Renal cortical epithelial cell (primary cell): ENCODE measurements around the gene HOXC9. TPM values are rescaled to one million over a fixed set of nuclear protein-coding genes. Genes with fewer than 3 reads are reported as not detected.

Experiments used
- DNase-seq: peaks from one replicate; pipeline ENCODE4 v3.0.0-alpha.2; 2011; ENCODE audit warnings: low read depth
- total RNA-seq: library from RNA; depleted of rRNA; stranded (reverse); fragments of >200 nt; gene quantifications from 2 replicates; pipeline ENCODE4 v1.2.3, GENCODE V29; 2014

HOXC9 gene
- total RNA-seq = 5.9 and 6.5 TPM in 2 replicates

DNA sequence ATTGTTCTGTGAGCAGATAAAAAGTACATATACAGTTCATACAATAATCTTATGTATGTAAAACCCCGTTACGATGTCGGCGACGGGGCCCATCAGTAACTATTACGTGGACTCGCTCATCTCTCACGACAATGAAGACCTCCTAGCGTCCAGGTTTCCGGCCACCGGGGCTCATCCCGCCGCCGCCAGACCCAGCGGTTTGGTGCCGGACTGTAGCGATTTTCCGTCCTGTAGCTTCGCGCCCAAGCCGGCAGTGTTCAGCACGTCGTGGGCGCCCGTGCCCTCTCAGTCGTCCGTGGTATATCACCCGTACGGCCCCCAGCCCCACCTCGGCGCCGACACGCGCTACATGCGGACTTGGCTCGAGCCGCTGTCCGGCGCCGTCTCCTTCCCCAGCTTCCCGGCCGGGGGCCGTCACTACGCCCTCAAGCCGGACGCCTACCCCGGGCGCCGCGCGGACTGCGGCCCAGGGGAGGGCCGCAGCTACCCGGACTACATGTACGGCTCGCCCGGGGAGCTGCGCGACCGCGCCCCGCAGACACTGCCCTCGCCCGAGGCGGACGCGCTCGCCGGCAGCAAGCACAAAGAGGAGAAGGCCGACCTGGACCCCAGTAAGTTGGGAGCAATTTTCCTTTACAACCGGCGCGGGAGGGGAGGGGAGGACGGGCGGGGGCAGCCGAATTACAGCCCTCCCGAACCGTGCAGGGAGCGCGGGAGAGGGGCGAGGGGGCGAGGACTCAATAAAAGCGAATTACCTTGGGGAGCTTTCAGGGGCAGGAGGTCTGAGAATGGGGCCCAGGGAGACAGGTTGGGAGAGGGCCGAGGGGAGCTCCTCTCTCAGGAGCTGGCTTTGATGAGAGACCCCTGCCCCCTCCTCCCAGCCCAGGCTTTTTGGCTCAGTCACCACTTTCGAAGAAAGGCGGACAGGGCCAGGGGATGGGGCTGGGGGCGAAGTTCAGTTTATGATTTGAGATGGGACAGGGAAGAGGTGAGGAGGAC is at the start of gene HOXC9:
TSS of gene HOXC9 (plus strand) at position 46 of the 999 bp plus-strand sequence. CDS start at position 74, 28 bp downstream.
- DNase-seq = no peak

- no peak for DNase-seq
Measured at GRCh38 chr12:53950437-53950773, 49.6 kb upstream of the HOXC9 start.

DNA sequence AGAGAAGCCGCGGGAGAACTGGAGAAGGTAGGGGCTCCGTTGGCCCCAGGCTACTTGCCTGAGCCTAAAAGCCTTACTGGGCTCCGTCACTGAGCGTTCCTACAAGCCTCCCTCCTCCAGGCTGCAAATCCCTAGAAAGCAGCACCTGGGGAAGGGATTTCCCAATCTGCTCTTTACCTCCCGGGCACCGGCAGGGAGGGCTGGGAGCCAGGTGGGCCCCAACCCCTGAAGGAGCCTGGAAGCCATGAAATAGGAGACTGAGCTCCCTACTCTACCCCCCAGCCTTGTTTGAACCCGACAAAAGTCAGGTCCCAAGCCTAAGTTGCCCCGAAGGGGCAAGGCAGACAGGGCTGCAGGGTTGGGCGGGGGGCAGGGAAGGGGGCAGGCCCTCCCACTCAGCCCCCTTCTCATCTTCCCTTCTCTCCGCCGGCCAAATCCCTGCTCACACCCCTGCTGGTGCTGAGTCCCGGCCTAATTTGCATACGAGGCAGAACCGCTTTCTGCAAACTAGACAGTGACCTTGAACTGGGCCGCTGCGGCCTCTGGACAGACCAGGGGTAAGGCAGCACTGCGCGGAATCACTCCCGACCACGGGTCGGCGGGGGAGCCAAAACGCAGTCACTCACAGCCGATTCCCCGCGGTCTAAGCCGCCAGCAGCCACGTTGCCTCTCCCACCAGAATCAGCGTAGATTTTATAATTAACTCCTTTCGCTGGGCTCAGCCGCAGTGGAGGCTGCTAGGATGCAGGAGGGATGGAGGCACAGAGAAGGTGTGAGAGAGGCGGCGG is 49.0 kb upstream of the HOXC9 start:
- no peak for DNase-seq

DNA sequence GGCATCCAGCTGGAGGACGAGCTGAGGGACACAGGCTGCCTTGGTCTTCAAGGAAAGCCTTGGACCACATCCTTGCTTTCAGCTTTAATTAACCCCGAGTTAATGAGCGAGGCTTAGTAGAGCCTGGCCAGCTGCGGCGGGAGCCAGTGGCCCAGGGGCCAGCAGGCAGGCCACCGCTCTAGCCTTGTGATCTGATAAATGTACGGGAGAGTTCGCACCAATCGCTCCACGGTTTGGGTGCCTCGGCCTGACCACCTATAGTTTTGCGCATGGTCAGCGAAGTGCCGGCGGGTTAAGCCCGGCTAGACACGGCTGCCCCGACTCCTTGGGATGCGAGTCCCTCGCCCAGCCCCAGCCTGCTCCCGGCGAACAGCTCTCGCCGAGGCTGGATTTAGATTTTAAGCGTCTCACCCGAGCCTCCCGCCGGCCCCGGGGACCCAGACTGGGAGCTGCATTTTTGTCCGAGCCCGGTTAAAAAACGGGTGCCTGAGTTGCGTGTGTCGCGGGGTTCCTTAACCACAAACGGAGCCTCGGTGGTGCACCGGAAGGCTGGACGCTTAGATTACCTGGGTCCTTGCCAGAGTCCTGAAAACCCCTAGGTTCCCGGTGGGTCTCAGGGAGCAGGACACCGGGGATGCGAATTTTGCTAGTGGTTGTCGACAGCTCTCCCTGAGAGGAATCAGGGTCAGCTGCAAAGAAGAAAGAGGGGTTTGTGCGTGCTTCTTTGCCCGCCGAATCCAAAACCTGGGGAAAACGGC is 48.2 kb upstream of the HOXC9 start:
- DNase-seq = no peak

DNA sequence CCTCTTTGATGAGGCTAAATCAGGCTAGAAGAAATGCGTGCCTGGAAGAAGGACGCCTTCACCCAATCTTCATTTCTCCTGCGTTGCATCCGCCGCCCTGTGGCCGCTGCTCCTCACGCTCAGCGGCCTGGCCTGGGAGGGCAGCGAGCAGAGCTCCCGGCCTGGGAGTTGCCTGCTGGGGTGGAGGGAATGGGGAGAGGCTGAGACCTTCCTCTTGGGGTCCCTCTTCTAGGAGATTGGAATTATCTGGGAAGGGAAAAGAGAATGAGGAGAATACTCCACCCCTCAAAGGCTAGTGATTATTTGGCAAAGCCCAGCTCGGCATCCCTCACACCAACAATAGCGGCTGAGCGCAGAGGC is 47.6 kb upstream of the HOXC9 start:
- DNase-seq = no peak

GRCh38 chr12:53952871-53953734 is 46.9 kb upstream of the HOXC9 start:
- DNase-seq = no peak

- no peak for DNase-seq
Measured at GRCh38 chr12:53953831-53954693, 45.9 kb upstream of the HOXC9 start.

- no peak for DNase-seq
Measured at GRCh38 chr12:53954694-53955035, 45.3 kb upstream of the HOXC9 start, which contains the start of gene HOXC12. Gene HOXC12 (plus strand): TSS chr12:53954903. CDS start chr12:53954930, 27 bp downstream.

DNA sequence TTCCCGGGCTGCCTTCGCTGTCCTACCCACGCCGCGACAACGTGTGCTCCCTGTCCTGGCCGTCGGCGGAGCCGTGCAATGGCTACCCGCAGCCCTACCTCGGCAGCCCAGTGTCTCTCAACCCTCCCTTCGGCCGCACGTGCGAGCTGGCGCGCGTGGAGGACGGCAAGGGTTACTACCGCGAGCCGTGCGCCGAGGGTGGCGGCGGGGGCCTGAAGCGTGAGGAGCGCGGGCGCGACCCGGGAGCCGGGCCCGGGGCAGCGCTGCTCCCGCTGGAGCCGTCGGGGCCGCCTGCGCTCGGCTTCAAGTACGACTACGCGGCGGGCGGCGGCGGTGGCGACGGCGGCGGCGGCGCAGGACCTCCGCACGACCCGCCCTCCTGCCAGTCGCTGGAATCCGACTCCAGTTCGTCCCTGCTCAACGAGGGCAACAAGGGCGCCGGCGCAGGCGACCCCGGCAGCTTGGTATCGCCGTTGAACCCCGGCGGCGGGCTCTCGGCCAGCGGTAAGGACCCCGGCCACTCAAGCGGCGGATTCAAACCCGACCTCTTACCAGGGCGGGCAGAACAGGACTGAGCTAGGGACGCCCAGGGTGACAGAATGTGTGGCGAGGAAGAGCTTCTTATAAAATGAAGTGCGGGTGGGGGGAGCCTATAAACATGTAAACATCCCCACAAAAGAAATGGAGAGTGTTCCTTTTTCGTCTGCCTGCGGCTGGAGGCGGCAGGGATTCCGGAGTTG is 44.8 kb upstream of the HOXC9 start:
- DNase-seq = no peak

DNA sequence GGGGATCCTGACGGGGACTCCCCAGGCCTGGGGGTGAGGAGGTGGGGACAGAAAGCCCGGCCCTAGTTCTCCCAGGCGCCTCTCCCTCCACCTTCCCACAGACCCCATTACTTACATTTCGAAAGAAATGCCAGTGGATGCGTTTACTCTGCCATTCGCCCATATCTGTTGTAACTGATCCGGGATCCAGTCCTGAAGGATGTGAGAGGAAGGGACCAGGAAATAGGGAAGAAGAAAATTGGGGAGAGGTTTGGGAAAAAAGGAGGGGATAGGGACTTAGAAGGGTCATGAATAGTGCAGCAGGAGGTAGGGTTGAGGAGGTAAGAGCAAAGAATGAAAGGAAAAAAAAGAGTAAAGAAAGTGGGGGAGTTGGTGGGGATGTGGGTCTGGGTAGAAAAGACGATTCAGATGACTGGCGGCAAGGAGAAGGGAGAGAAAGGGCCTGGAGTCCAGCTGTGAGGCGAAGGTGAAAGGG is 44.1 kb upstream of the HOXC9 start:
- DNase-seq = no peak

DNA sequence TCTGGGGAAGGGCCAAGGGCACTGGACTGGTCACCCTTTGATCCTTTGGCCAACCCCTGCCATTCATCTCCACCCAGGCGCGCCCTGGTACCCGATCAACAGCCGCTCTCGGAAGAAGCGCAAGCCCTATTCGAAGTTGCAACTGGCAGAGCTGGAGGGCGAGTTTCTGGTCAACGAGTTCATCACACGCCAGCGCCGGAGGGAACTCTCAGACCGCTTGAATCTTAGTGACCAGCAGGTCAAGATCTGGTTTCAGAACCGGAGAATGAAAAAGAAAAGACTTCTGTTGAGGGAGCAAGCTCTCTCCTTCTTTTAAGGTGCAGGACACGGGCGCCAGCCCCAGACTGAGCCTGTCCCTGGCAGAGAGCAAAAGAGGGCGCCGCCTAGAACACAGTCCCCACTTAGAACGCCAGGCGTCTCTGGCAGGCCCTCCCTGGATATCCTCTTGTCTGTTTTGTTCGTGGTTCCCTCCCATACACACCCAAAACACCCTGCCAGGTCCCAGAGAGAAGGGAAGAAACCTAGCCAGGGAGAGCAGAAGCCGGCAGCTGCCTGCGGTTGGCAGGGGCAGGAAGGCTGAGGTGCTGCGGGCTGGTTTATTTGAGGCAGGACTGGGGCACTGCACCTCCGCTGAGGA is 43.6 kb upstream of the HOXC9 start:
- no peak for DNase-seq

GRCh38 chr12:53956914-53957536 is 42.9 kb upstream of the HOXC9 start:
- DNase-seq = no peak

DNA sequence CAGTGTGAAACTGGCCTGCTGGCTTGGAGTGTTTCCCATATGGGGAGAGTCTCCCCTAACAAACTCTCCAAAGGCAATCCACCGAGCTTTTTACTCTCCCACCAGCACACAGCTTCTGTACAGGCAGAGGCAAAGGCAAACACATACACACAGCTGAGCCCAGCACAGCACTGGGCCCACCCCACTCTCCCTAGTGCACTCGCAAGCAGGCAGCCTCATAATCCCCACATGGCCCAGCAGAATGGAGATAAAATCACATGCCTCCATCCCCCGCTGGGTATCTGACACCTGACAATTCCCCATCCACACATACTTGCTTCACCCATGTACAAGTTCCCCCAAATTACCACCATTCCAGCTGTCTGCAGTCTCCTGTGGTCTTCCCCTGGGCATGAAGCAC is 41.8 kb upstream of the HOXC9 start:
- DNase-seq = no peak

- no peak for DNase-seq
Measured at GRCh38 chr12:53959314-53959713, 40.6 kb upstream of the HOXC9 start.

DNA sequence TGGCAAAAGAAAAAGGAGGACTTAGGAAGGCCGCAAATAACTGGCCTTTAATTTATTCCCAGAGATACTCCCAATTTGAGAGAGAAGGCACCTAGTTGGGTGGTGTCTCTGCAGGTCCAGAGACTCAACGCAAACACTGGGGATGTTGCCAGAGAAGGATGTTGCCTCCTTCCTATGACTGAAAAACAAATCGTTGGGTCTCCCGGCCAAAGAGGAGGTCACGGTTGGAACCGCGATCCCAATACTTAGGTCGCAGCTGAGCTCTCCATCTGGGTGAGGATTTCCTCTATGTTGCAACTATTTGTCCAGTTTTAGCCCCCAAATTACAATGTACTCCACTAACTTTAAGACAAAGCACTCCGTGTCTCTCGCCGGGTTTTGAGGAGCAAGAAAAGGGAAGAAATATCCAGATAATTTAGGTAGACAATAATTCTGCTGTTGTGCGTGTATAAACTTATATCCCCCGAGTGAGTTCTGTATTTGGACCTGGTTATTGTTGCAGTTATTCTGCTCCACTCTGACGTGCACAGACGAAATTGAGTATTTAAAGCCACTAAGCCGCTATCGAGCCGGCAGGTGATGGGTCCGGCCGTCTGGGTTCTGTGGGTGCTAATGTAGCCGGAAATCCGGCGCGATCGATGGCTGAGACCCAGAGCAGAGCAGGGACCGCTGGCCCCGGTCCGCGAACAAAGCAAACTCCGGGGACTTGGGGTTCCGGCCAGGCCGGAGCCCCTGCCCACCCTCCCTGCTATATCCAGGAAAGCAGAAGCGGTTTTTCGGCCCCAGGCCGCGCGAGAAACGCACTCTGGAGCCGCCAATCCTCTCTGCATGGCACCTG is 39.6 kb upstream of the HOXC9 start:
- DNase-seq = no peak

DNA sequence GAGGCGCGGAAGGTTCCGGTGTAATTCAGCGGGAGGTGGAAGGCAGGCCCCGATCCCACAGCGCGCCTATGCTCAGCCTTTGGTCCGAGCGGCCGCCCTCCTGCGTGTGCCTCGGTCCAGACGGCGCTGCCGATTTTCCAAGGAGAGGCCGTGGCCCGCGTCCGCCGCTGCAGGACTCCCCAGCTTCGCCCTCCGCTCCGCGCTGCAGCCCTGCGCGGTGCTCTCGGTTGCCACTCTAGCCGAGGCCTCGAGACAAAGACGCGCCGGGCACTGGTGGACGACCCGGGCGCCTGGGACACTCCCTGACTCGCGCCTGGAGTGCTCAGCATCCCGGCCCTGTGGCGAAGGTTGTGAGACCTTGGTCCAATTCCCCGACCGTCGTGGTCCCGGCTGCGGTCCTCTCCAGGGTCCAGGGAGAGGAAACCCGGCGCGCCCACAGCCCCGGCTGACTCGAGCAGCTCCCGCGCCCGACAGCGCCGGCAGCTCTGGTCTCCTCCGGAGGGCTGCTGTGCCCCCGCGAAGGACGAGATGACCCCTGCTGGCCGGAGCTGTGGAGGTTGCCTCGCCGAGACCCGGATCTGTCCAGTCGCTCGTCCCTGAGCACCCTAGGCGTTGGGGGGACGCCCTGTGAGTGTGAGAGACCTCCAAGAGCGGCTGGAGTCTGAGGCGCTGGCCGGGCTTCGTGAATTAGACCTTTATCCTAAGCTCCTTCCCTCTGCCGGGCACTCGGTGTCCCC is 38.8 kb upstream of the HOXC9 start:
- no peak for DNase-seq

DNA sequence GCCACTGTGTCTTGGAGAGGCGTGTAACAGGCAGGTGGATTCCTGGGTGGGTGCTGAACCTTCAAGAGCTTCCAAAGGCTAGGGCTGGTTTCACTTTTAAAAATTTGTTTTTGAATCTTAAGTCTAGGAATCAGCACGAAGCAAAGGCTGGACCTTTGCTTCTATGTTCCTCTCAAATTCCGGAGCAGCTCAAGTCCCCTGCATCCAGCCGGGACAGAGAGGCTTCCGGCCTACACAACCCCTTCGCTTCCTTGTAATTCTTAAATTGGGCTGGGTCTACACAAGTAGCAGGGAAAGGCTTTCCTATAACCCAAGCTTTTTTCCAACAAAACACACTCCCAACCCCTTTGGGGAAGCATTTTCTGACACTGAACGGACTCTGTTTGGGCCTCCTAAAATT is 37.0 kb upstream of the HOXC9 start:
- no peak for DNase-seq
